ENCODE results near the gene BRINP1.

BRINP1 gene

DNA sequence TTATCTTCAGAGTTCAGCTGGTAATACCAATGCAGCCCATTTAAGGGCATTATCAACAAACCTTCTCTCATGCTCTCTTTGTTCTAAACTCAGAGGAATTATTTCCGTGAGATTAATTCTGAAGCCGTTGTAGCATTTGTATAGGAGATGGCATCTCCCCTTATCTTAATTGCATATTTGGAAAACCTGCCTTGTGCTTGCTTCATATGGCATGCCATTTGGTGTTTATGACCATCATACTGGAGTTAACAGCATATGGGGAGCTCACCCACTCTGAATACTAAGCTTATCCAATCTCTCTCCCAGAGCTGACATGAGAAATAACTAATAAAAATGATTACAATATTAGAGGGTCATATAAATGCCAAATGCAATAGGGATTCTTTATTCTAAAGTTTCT, 243.2 kb downstream of the BRINP1 start:
- DNase-seq, result peak in 1 of 2 experiments; percentile 2
- no peak for TF ChIP-seq POLR2A (IDR thresholded peaks at IDR 0.05; ENCODE audit: low read length)
- TF ChIP-seq GATA1 (IDR thresholded peaks at IDR 0.05; ENCODE audit: low read depth, low read length), result no peak

DNA sequence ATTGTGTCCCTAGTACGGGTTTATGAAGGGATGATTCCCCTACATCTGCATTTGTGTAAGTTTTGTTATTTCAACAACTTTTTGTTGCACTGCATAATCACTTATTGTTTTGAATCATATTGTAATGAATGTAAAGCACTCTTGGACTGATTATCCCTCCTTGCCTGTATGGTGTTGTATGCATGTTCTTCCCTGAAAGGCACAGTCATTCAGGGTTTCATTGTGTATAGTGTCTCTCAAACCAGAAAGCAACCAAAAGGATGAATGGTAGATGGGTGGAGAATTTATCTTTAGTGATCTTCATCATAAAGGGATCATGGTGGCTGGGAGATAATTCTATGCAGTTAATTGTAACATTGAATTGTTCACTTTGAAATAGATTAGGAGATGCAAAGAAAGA, 247.3 kb downstream of the BRINP1 start:
- TF ChIP-seq GATA1 (IDR thresholded peaks at IDR 0.05; ENCODE audit: low read depth, low read length) (no peak), POLR2A (IDR thresholded peaks at IDR 0.05; ENCODE audit: low read length) (no peak)

DNA sequence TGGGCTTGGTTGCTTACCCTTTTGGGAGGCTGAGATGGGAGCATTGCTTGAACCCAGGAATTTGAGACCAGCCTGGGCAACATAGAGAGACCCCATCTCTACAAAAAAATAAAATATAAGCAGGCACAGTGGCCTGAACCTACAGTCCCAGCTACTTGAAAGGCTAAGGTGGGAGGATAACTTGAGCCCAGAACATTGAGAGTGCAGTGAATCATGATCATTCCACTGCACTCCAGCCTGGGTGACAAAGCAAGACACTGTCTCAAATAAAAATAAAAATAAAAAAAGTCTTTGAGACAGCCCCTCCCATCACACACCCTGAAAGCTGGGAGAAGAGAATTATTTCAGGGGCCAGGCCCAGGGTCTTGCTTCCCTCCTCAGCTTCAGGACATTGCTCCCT, 251.8 kb downstream of the BRINP1 start:
- TF ChIP-seq GATA1 (IDR thresholded peaks at IDR 0.05; ENCODE audit: low read depth, low read length) (no peak), POLR2A (IDR thresholded peaks at IDR 0.05; ENCODE audit: low read length) (no peak)
- no peak for DNase-seq

More for the DNA sequence above, 247.3 kb downstream of the BRINP1 start:
- no peak for DNase-seq
